ENCODE data around the gene GNAQ. TPM values are rescaled to one million over a fixed set of nuclear protein-coding genes. Genes with fewer than 3 reads are reported as not detected.

GNAQ gene
- total and polyA plus RNA-seq, 2 of the 13 experiments (the other 11 are each of a cell fraction or from before 2014, with no cell fraction given), result 16.5 to 17.7 TPM

GRCh38 chr9:77893706-77894105 is 137.9 kb downstream of the GNAQ start:
- BruUV-seq (replicated peaks), result no TSS peak
- ChIA-PET POLR2A (no interaction called here), CTCF (ENCODE audit: low intra/inter-chr PET ratio, low total read pairs) (no interaction called here)
- in situ Hi-C loops (cut with HindIII; ENCODE audit: extremely low pct_ligation_motif_present, low pct_unique_long_range_greater_than_20kb), result no loop called here
- Histone ChIP-seq H3K4me3 (replicated peaks in 1 of 3; ENCODE audit: insufficient read depth in 1 of 3, low read depth in 2 of 3, low read length in 3 of 3) (no peak overlapping the region), H3K9me3 (ENCODE audit: low read length) (no peaks in the 10 kb centered on the region), H3K4me2 (ENCODE audit: low read depth, low read length) (no peak overlapping the region), H3K36me3 (replicated peaks in 1 of 2; ENCODE audit: control insufficient read depth in 1 of 2, insufficient read depth in 2 of 2, low read length in 2 of 2) (peaks cover 2 to 4% of the 10 kb centered on the region in 2 experiments; a peak in 1 of 5 replicates), H3K27ac (ENCODE audit: extremely low read length, insufficient read depth, low read length) (no peak overlapping the region), H3K9ac (ENCODE audit: insufficient read depth, low read depth, low read length) (no peak overlapping the region), H3K4me1 (ENCODE audit: insufficient read depth, low read length) (no peaks in the 10 kb centered on the region), H3K27me3 (ENCODE audit: control insufficient read depth in 1 of 2, insufficient read depth in 2 of 2, low read length in 2 of 2) (no peaks in the 10 kb centered on the region), H2AFZ (ENCODE audit: low read length) (no peak overlapping the region), H3K79me2 (ENCODE audit: insufficient read depth, low read length) (no peaks in the 10 kb centered on the region), H4K20me1 (ENCODE audit: insufficient read depth, low read length) (no peaks in the 10 kb centered on the region)
- DNase-seq (ENCODE audit: low spot score) (no peak), ATAC-seq (no peak), FAIRE-seq (no peak)
- intact Hi-C loops (cut with micrococcal nuclease; ENCODE audit: unreplicated experiment), result no loop called here
- TF ChIP-seq RNF2 (conservative IDR thresholded peaks at IDR 0.05; ENCODE audit: low read depth), result no peak
- no peak for TF ChIP-seq ZXDC (CRISPR knock-in tag; IDR thresholded peaks at IDR 0.05)
- TF ChIP-seq ZNF503 (CRISPR knock-in tag; IDR thresholded peaks at IDR 0.05), result no peak
- no peak for TF ChIP-seq ELK4 (CRISPR knock-in tag; IDR thresholded peaks at IDR 0.05; ENCODE audit: borderline replicate concordance)
- TF ChIP-seq SIN3A (IDR thresholded peaks at IDR 0.05; ENCODE audit: borderline replicate concordance, low read depth, low read length), result no peak
- no peak for TF ChIP-seq ZNF713 (CRISPR knock-in tag; IDR thresholded peaks at IDR 0.05)
- TF ChIP-seq SP2 (CRISPR knock-in tag; IDR thresholded peaks at IDR 0.05), result no peak
- no peak for TF ChIP-seq ISX (CRISPR knock-in tag; conservative IDR thresholded peaks at IDR 0.05)
- TF ChIP-seq SIX4 (CRISPR knock-in tag; IDR thresholded peaks at IDR 0.05), result no peak
- no peak for TF ChIP-seq ZNF672 (CRISPR knock-in tag; IDR thresholded peaks at IDR 0.05)
- 92% methylated on average over 3 of the region's 3 CpGs for WGBS (ENCODE audit: low lambda C conversion rate)

Measured in HepG2 (cell line).